ENCODE results near the gene PLIN3.
"Not testable (repeated sequence)": the region's sequence is repeated elsewhere in the genome, so short reads cannot be mapped to it uniquely, and the experiment has no call there.

DNA sequence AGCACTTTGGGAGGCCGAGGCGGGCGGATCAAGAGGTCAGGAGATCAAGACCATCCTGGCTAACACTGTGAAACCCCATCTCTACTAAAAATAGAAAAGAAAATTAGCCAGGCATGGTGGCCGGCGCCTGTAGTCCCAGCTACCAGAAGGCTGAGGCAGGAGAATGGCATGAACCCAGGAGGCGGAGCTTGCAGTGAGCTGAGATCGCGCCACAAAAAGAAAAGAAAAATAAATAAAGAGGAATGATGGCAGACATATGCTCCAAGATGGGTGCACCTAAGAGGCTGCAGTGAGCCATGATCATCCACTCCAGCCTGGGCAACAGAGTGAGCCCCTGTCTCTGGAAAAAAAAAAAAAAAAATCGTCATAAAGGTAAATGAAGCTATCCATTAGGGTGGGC lies 21.5 kb downstream of the PLIN3 start:
- not testable (repeated sequence) for TF ChIP-seq KDM1A (IDR thresholded peaks at IDR 0.05; ENCODE audit: borderline replicate concordance, low read length); MAFK (IDR thresholded peaks at IDR 0.05; ENCODE audit: low read depth, low read length); KDM5A (IDR thresholded peaks at IDR 0.05; ENCODE audit: low read length); EP300 (IDR thresholded peaks at IDR 0.05; ENCODE audit: borderline replicate concordance in 1 of 2, low read depth in 2 of 2, low read length in 2 of 2); NRF1 (IDR thresholded peaks at IDR 0.05; ENCODE audit: low read depth, low read length); BRCA1 (IDR thresholded peaks at IDR 0.05; ENCODE audit: low read depth, low read length); POLR2A (IDR thresholded peaks at IDR 0.05; ENCODE audit: control extremely low read depth in 1 of 2, low read depth in 2 of 2, low read length in 2 of 2); BCL11A (IDR thresholded peaks at IDR 0.05; ENCODE audit: low read depth in 2 of 2, low read length in 2 of 2); YY1 (IDR thresholded peaks at IDR 0.05; ENCODE audit: low read depth, low read length); RAD21 (IDR thresholded peaks at IDR 0.05 in 1 of 2, conservative IDR thresholded peaks at IDR 0.05 in 1 of 2; ENCODE audit: low read depth in 2 of 2, low read length in 2 of 2); CHD1 (IDR thresholded peaks at IDR 0.05; ENCODE audit: low read depth, low read length); SIN3A (conservative IDR thresholded peaks at IDR 0.05 in 1 of 2, IDR thresholded peaks at IDR 0.05 in 1 of 2; ENCODE audit: low read depth in 1 of 2, low read length in 2 of 2)
- TF ChIP-seq, protein P1, sequence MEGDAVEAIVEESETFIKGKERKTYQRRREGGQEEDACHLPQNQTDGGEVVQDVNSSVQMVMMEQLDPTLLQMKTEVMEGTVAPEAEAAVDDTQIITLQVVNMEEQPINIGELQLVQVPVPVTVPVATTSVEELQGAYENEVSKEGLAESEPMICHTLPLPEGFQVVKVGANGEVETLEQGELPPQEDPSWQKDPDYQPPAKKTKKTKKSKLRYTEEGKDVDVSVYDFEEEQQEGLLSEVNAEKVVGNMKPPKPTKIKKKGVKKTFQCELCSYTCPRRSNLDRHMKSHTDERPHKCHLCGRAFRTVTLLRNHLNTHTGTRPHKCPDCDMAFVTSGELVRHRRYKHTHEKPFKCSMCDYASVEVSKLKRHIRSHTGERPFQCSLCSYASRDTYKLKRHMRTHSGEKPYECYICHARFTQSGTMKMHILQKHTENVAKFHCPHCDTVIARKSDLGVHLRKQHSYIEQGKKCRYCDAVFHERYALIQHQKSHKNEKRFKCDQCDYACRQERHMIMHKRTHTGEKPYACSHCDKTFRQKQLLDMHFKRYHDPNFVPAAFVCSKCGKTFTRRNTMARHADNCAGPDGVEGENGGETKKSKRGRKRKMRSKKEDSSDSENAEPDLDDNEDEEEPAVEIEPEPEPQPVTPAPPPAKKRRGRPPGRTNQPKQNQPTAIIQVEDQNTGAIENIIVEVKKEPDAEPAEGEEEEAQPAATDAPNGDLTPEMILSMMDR (IDR thresholded peaks at IDR 0.05; ENCODE audit: control extremely low read depth in 1 of 3, insufficient read depth in 1 of 3, low read depth in 1 of 3, low read length in 3 of 3), result not testable (repeated sequence)
- TF ChIP-seq, protein P2, sequence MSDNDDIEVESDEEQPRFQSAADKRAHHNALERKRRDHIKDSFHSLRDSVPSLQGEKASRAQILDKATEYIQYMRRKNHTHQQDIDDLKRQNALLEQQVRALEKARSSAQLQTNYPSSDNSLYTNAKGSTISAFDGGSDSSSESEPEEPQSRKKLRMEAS (IDR thresholded peaks at IDR 0.05), result not testable (repeated sequence)
